GM23248 (cell line): Measurements from ENCODE around the gene SDR9C7. TPM values are rescaled to one million over a fixed set of nuclear protein-coding genes. Genes with fewer than 3 reads are reported as not detected.
A peak's percentile ranks its signal among the peaks of the same experiment; 100 is the strongest.

Experiments
- DNase-seq: peaks from one replicate; pipeline ENCODE4 v3.0.0-alpha.2; 2015
- H2AFZ ChIP-seq: fragments of 200-600 bp; sonication (generic); 2 replicates; pipeline ENCODE4 v1.6.1; 2016; ENCODE audit warnings: antibody characterized with exemption
- H3F3A ChIP-seq: fragments of 200-600 bp; sonication (generic); 2 replicates; pipeline ENCODE4 v1.6.1; 2016; ENCODE audit warnings: mild to moderate bottlenecking, antibody characterized with exemption, mixed run types; ENCODE audit not compliant: insufficient read depth
- H3K27ac ChIP-seq: fragments of 200-600 bp; sonication (generic); 2 replicates; pipeline ENCODE4 v1.5.1; 2016; ENCODE audit warnings: mild to moderate bottlenecking
- H3K27me3 ChIP-seq: fragments of 200-600 bp; sonication (generic); replicated peaks from 2 replicates; pipeline ENCODE4 v1.6.1; 2016; ENCODE audit warnings: mild to moderate bottlenecking; ENCODE audit not compliant: insufficient read depth
- H3K36me3 ChIP-seq: fragments of 200-600 bp; sonication (generic); 2 replicates; pipeline ENCODE4 v1.6.1; 2016; ENCODE audit warnings: low read depth, mild to moderate bottlenecking
- H3K4me1 ChIP-seq: fragments of 200-600 bp; sonication (generic); 2 replicates; pipeline ENCODE4 v1.6.1; 2016; ENCODE audit warnings: mild to moderate bottlenecking; ENCODE audit not compliant: insufficient read depth
- H3K4me2 ChIP-seq: fragments of 200-600 bp; sonication (generic); one replicate; pipeline ENCODE4 v1.6.1; 2016; ENCODE audit warnings: mild to moderate bottlenecking; ENCODE audit not compliant: unreplicated experiment
- H3K4me3 ChIP-seq: fragments of 200-600 bp; sonication (generic); 2 replicates; pipeline ENCODE4 v1.5.1; 2016; ENCODE audit warnings: mild to moderate bottlenecking
- H3K79me2 ChIP-seq: fragments of 200-600 bp; sonication (generic); 2 replicates; pipeline ENCODE4 v1.6.1; 2016; ENCODE audit warnings: mild to moderate bottlenecking; ENCODE audit not compliant: insufficient read depth
- H3K9ac ChIP-seq: fragments of 200-600 bp; sonication (generic); 2 replicates; pipeline ENCODE4 v1.6.1; 2016; ENCODE audit warnings: mild to moderate bottlenecking
- H3K9me2 ChIP-seq: fragments of 200-600 bp; sonication (generic); 2 replicates; pipeline ENCODE4 v1.6.1; 2016; ENCODE audit warnings: mixed run types, mild to moderate bottlenecking, moderate library complexity; ENCODE audit not compliant: insufficient read depth
- H3K9me3 ChIP-seq: fragments of 200-600 bp; sonication (generic); one replicate; pipeline ENCODE4 v1.6.1; 2017; ENCODE audit warnings: low read depth
- H4K20me1 ChIP-seq: fragments of 200-600 bp; sonication (generic); 2 replicates; pipeline ENCODE4 v1.6.0; 2016; ENCODE audit not compliant: insufficient read depth
- EZH2 ChIP-seq: fragments of 200-600 bp; sonication (generic); IDR thresholded peaks from 2 replicates; pipeline ENCODE4 v1.6.1; 2018; ENCODE audit warnings: antibody characterized with exemption, mild to moderate bottlenecking; ENCODE audit not compliant: insufficient read depth, poor library complexity, severe bottlenecking
- EZH2phosphoT487 ChIP-seq: fragments of 200-600 bp; sonication (generic); IDR thresholded peaks from 2 replicates; pipeline ENCODE4 v1.6.1; 2018; ENCODE audit warnings: antibody characterized with exemption, moderate library complexity, mild to moderate bottlenecking, low read depth; ENCODE audit not compliant: insufficient read depth
- WGBS, 2 experiments: methylation state at CpG; one replicate each; pipeline ENCODE4 v1.1.6; 2015 to 2017; ENCODE audit warnings: low lambda C conversion rate in 2 of 2, low coverage in 1 of 2; ENCODE audit errors: missing lambda C conversion rate in 2 of 2; 5-methylcytosine and 5-hydroxymethylcytosine counted together
- in situ Hi-C: fragments of 300-500 bp; cut with MboI; formaldehyde crosslinking; loops from 2 replicates; pipeline ENCODE4 v1.15.0; 2020
- polyA plus RNA-seq: library from polyadenylated mRNA; unstranded; fragments of >200 nt; fragmentation: Nextera tagmentation; extraction: Ambion mirVana; gene quantifications from 2 replicates; pipeline ENCODE4 v1.2.1, GENCODE V29; 2016
- total RNA-seq: library from RNA; depleted of rRNA; stranded (reverse); fragments of >200 nt; shearing (Covaris generic); gene quantifications from 2 replicates; pipeline ENCODE4 v1.2.3, GENCODE V29; 2014

SDR9C7 gene
- total and polyA plus RNA-seq, 2 experiments from 2014 or later, result not detected

- no peaks in the 10 kb centered on the region for H3K79me2 ChIP-seq
- H3K9ac ChIP-seq, result no peak overlapping the region
- peaks cover 8% of the 10 kb centered on the region; the same call in 1 of the 2 replicates for H3K27me3 ChIP-seq
- H3K27ac ChIP-seq, result no peak overlapping the region
- H3K4me3 ChIP-seq, result no peak overlapping the region
- in situ Hi-C loops, result no loop called here
- TF ChIP-seq EZH2 (no peak), EZH2phosphoT487 (no peak)
- no peaks in the 10 kb centered on the region for H3K9me2 ChIP-seq
- H4K20me1 ChIP-seq, result no peaks in the 10 kb centered on the region
- H3F3A ChIP-seq, result no peaks in the 10 kb centered on the region
- no peak overlapping the region for H2AFZ ChIP-seq
- H3K9me3 ChIP-seq, result no peaks in the 10 kb centered on the region
- DNase-seq, result no peak
- H3K4me1 ChIP-seq, result peaks cover 5% of the 10 kb centered on the region; the same call in 1 of the 2 replicates
- no peak overlapping the region for H3K4me2 ChIP-seq
- WGBS, 2 experiments, result 12 to 27% methylated on average over 2 of the region's 2 CpGs
- H3K36me3 ChIP-seq, result no peaks in the 10 kb centered on the region
These were observed 949 bp upstream of the SDR9C7 start for GRCh38 chr12:56935157-56935556.

DNA sequence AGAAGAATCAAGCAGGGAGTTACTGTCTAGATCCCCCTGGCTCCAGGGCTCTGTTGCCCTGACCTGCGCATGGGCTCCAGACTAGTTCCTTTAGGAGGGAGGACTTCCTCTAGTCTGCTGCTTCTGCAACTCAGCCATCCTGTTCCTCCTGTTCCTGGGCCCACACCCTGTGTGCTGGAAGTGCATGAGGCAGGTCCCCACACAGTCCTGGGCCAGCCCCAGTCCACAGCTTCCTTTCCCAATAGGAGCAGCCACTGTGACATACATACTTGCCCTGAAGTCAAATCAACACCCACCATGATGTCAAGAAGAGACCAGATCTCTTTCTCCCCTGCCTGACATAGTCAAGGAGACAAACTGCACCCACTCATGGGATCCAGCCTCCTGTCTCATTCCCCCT is 1.3 kb downstream of the SDR9C7 start:
- H3K27ac ChIP-seq, result no peak overlapping the region
- no peak overlapping the region for H3K4me2 ChIP-seq
- H3K36me3 ChIP-seq, result no peaks in the 10 kb centered on the region
- no peak overlapping the region for H3K4me3 ChIP-seq
- H3K9ac ChIP-seq, result no peak overlapping the region
- TF ChIP-seq EZH2phosphoT487 (no peak), EZH2 (no peak)
- no peaks in the 10 kb centered on the region for H3K9me2 ChIP-seq
- in situ Hi-C loops, result no loop called here
- whole genome bisulfite sequencing, 2 experiments, result 100% methylated on average over 1 of the region's 1 CpG
- H3K9me3 ChIP-seq, result no peaks in the 10 kb centered on the region
- H2AFZ ChIP-seq, result no peak overlapping the region
- peaks cover 13% of the 10 kb centered on the region for H3K27me3 ChIP-seq
- H3K4me1 ChIP-seq, result peaks cover 5% of the 10 kb centered on the region; the same call in 1 of the 2 replicates
- H3F3A ChIP-seq, result no peaks in the 10 kb centered on the region
- no peak for DNase-seq
- H3K79me2 ChIP-seq, result no peaks in the 10 kb centered on the region
- no peaks in the 10 kb centered on the region for H4K20me1 ChIP-seq

DNA sequence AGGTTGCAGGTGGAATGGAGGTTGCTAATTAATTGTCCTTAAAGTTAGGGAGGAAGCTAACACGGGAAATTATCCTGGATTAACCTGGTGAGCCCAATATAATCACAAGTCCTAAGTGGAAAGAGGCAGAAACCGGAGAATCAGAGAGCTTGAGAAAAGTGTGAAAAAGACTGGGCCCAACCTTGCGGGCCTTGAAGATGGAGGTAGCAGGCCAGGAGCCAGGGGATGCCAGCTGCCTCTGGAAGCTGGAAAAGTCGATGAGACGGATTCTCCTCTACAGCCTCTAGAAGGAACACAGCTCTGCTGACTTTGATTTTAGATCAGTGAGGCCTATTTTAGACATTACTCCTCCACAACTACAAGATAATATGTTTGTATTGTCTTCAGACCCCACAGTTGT is 2.1 kb downstream of the SDR9C7 start:
- peaks cover 5% of the 10 kb centered on the region; the same call in 1 of the 2 replicates for H3K4me1 ChIP-seq
- H3K9me3 ChIP-seq, result no peaks in the 10 kb centered on the region
- no peaks in the 10 kb centered on the region for H3K36me3 ChIP-seq
- H3K9me2 ChIP-seq, result no peaks in the 10 kb centered on the region
- no peak overlapping the region for H3K9ac ChIP-seq
- no peaks in the 10 kb centered on the region for H3F3A ChIP-seq
- no peak overlapping the region for H3K4me3 ChIP-seq
- H3K27me3 ChIP-seq, result peaks cover 8% of the 10 kb centered on the region
- DNase-seq, result no peak
- H3K4me2 ChIP-seq, result no peak overlapping the region
- in situ Hi-C loops, result no loop called here
- no peak overlapping the region for H2AFZ ChIP-seq
- no peaks in the 10 kb centered on the region for H3K79me2 ChIP-seq
- TF ChIP-seq EZH2 (no peak), EZH2phosphoT487 (no peak)
- WGBS, 2 experiments, result 65 to 72% methylated on average over 5 of the region's 5 CpGs
- H3K27ac ChIP-seq, result no peak overlapping the region
- no peaks in the 10 kb centered on the region for H4K20me1 ChIP-seq

DNA sequence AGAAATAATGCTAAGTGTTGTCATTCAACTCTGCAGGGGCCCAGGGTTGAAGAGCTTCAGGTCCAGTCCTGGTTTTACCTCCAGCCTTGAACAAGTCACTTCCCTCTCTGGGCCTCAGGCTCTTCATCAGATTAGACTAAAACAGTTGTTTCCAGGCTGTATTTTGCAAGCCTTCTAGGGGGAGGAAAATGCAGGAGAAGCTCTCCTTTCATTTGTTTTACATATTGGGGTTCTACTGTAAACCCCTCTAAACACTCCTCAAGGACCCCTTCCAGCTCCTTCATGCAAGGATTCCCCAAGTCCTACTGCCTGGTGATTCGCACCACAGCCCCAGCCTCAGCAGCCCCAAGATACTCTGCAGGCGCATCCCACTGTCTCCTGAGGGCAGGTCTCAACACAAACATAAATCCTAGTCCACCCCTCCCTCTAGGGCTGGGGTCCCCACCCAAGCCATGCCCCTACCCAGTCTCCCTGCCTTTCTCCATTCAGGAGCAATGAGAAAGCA is 2.7 kb downstream of the SDR9C7 start:
- TF ChIP-seq EZH2phosphoT487 (no peak), EZH2 (no peak)
- H3K79me2 ChIP-seq, result no peaks in the 10 kb centered on the region
- 0 out of 2 replicates have a peak overlapping the region, but pooled peaks have one; percentile 48 for H2AFZ ChIP-seq
- H3K9me2 ChIP-seq, result no peaks in the 10 kb centered on the region
- in situ Hi-C loops, result no loop called here
- no peaks in the 10 kb centered on the region for H3K9me3 ChIP-seq
- H3K27ac ChIP-seq, result no peak overlapping the region
- peak; percentile 56 for DNase-seq
- H3F3A ChIP-seq, result no peaks in the 10 kb centered on the region
- H4K20me1 ChIP-seq, result no peaks in the 10 kb centered on the region
- H3K9ac ChIP-seq, result no peak overlapping the region
- no peak overlapping the region for H3K4me3 ChIP-seq
- no peaks in the 10 kb centered on the region for H3K36me3 ChIP-seq
- 60 to 82% methylated on average over 2 of the region's 2 CpGs for WGBS, 2 experiments
- H3K27me3 ChIP-seq, result peaks cover 12% of the 10 kb centered on the region
- peak overlapping the region; percentile 48 for H3K4me2 ChIP-seq
- H3K4me1 ChIP-seq, result peaks cover 5% of the 10 kb centered on the region; the same call in 1 of the 2 replicates

GRCh38 chr12:56930241-56930640 is 4.0 kb downstream of the SDR9C7 start:
- Histone ChIP-seq H3K4me1 (peaks cover 5% of the 10 kb centered on the region; the same call in 1 of the 2 replicates), H4K20me1 (no peaks in the 10 kb centered on the region), H3K27me3 (peaks cover 21% of the 10 kb centered on the region), H3K27ac (no peak overlapping the region), H2AFZ (no peak overlapping the region), H3K79me2 (no peaks in the 10 kb centered on the region), H3K9me2 (no peaks in the 10 kb centered on the region), H3K9me3 (no peaks in the 10 kb centered on the region), H3F3A (no peaks in the 10 kb centered on the region), H3K4me3 (no peak overlapping the region), H3K36me3 (no peaks in the 10 kb centered on the region), H3K9ac (no peak overlapping the region), H3K4me2 (no peak overlapping the region)
- TF ChIP-seq EZH2 (no peak), EZH2phosphoT487 (no peak)
- WGBS, 2 experiments, result 62 to 63% methylated on average over 8 of the region's 8 CpGs
- in situ Hi-C loops, result no loop called here
- DNase-seq, result no peak
